ENCODE data around the gene SHISAL2A. TPM values are rescaled to one million over a fixed set of nuclear protein-coding genes. Genes with fewer than 3 reads are reported as not detected.

Gene SHISAL2A
- total and polyA plus RNA-seq, 10 of the 15 experiments (the other 5 are each of a cell fraction or from before 2014, with no cell fraction given): 0.18 to 0.67 (median 0.45) TPM

DNA sequence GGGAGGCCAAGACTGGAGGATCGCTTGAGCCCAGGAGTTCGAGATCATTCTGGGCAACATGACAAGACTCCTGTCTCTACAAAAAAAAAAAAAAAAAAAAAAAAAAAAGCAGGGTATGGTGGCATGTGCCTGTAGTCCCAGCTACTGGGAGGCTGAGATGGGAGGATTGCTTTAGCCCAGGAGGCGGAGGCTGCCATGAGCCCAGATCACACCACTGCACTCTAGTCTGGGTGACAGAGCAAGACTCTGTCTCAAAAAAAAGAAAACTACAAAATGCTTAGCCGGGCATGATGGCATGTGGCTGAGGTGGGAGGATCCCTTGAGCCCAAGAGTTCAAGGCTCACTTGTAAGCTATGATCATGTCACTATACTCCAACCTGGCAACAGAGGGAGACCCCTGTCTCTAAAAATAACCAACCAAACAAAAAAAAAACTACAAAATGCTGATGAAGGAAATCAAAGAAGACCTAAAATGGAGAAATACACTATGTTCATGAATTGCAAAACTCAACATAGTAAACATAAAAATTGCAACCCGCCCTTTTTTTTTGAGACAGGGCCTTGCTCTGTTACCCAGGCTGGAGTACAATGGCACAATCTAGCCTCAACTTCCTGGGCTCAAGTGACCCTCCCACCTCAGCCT is 20.4 kb downstream of the SHISAL2A start:
- in situ Hi-C loops (cut with MboI): no loop called here
- ATAC-seq: no peak
- SMC1A ChIA-PET (ENCODE audit: uncharacterized antibody, unreplicated experiment): interaction anchor here (0.6 to 1.1 kb wide), 3 partner anchors 13 to 271 kb away, joined by 3 read pairs; no protein-coding TSS in a partner anchor
- TF ChIP-seq CUX1 (IDR thresholded peaks at IDR 0.05; ENCODE audit: insufficient replicate concordance, low read depth, low read length) (no peak), KAT2A (conservative IDR thresholded peaks at IDR 0.05; ENCODE audit: control insufficient read depth, low read depth, low read length) (no peak), PBX3 (IDR thresholded peaks at IDR 0.05; ENCODE audit: insufficient replicate concordance, low read depth, low read length) (no peak), IRF4 (IDR thresholded peaks at IDR 0.05; ENCODE audit: low read depth, low read length) (no peak)
- TF ChIP-seq, protein P1, sequence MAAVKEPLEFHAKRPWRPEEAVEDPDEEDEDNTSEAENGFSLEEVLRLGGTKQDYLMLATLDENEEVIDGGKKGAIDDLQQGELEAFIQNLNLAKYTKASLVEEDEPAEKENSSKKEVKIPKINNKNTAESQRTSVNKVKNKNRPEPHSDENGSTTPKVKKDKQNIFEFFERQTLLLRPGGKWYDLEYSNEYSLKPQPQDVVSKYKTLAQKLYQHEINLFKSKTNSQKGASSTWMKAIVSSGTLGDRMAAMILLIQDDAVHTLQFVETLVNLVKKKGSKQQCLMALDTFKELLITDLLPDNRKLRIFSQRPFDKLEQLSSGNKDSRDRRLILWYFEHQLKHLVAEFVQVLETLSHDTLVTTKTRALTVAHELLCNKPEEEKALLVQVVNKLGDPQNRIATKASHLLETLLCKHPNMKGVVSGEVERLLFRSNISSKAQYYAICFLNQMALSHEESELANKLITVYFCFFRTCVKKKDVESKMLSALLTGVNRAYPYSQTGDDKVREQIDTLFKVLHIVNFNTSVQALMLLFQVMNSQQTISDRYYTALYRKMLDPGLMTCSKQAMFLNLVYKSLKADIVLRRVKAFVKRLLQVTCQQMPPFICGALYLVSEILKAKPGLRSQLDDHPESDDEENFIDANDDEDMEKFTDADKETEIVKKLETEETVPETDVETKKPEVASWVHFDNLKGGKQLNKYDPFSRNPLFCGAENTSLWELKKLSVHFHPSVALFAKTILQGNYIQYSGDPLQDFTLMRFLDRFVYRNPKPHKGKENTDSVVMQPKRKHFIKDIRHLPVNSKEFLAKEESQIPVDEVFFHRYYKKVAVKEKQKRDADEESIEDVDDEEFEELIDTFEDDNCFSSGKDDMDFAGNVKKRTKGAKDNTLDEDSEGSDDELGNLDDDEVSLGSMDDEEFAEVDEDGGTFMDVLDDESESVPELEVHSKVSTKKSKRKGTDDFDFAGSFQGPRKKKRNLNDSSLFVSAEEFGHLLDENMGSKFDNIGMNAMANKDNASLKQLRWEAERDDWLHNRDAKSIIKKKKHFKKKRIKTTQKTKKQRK (IDR thresholded peaks at IDR 0.05; ENCODE audit: low read depth, low read length): no peak
- TF ChIP-seq, protein P2, sequence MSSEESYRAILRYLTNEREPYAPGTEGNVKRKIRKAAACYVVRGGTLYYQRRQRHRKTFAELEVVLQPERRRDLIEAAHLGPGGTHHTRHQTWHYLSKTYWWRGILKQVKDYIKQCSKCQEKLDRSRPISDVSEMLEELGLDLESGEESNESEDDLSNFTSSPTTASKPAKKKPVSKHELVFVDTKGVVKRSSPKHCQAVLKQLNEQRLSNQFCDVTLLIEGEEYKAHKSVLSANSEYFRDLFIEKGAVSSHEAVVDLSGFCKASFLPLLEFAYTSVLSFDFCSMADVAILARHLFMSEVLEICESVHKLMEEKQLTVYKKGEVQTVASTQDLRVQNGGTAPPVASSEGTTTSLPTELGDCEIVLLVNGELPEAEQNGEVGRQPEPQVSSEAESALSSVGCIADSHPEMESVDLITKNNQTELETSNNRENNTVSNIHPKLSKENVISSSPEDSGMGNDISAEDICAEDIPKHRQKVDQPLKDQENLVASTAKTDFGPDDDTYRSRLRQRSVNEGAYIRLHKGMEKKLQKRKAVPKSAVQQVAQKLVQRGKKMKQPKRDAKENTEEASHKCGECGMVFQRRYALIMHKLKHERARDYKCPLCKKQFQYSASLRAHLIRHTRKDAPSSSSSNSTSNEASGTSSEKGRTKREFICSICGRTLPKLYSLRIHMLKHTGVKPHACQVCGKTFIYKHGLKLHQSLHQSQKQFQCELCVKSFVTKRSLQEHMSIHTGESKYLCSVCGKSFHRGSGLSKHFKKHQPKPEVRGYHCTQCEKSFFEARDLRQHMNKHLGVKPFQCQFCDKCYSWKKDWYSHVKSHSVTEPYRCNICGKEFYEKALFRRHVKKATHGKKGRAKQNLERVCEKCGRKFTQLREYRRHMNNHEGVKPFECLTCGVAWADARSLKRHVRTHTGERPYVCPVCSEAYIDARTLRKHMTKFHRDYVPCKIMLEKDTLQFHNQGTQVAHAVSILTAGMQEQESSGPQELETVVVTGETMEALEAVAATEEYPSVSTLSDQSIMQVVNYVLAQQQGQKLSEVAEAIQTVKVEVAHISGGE (CRISPR knock-in tag; IDR thresholded peaks at IDR 0.05): no peak
- TF ChIP-seq, protein P3, sequence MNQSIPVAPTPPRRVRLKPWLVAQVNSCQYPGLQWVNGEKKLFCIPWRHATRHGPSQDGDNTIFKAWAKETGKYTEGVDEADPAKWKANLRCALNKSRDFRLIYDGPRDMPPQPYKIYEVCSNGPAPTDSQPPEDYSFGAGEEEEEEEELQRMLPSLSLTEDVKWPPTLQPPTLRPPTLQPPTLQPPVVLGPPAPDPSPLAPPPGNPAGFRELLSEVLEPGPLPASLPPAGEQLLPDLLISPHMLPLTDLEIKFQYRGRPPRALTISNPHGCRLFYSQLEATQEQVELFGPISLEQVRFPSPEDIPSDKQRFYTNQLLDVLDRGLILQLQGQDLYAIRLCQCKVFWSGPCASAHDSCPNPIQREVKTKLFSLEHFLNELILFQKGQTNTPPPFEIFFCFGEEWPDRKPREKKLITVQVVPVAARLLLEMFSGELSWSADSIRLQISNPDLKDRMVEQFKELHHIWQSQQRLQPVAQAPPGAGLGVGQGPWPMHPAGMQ (IDR thresholded peaks at IDR 0.05; ENCODE audit: borderline replicate concordance): no peak

More for the DNA sequence above, 20.4 kb downstream of the SHISAL2A start:
- H3K27me3 ChIP-seq (replicated peaks in 1 of 2; ENCODE audit: control insufficient read depth in 2 of 2, insufficient read depth in 2 of 2, low read length in 1 of 2): no peaks in the 10 kb centered on the region
- H3K9me3 ChIP-seq (replicated peaks; ENCODE audit: control insufficient read depth, insufficient read depth, low read length): no peaks in the 10 kb centered on the region
- H3K27ac ChIP-seq (ENCODE audit: control insufficient read depth, insufficient read depth): no peak overlapping the region
- no peak overlapping the region for H3K4me2 ChIP-seq (ENCODE audit: control insufficient read depth, insufficient read depth)
- H3K4me3 ChIP-seq: no peak overlapping the region
- CTCF ChIA-PET: interaction anchor here (0.6 kb wide), 1 partner anchor 178 kb away, joined by 3 read pairs; no protein-coding TSS in a partner anchor
- WGBS (ENCODE audit: insufficient coverage, insufficient replicate concordance, low lambda C conversion rate, missing lambda C conversion rate): 81% methylated on average over 5 of the region's 5 CpGs
- DNase-seq (ENCODE audit: low read depth, low spot score): no peak
- no peaks in the 10 kb centered on the region for H3K4me1 ChIP-seq (ENCODE audit: control insufficient read depth, insufficient read depth, low read length)
- H3K79me2 ChIP-seq (ENCODE audit: control insufficient read depth, insufficient read depth, low read length): no peaks in the 10 kb centered on the region
- intact Hi-C loops (cut with micrococcal nuclease; ENCODE audit: unreplicated experiment): no loop called here
- H3K9ac ChIP-seq (ENCODE audit: control insufficient read depth, insufficient read depth, low read length): no peak overlapping the region
- H4K20me1 ChIP-seq (ENCODE audit: control insufficient read depth, insufficient read depth): no peaks in the 10 kb centered on the region
- POLR2A ChIA-PET: interaction anchor here (1.1 kb wide), 1 partner anchor 11 kb away, joined by 4 read pairs; no protein-coding TSS in a partner anchor
- RAD21 ChIA-PET (ENCODE audit: unreplicated experiment): no interaction called here
- FAIRE-seq: no peak
- no peak overlapping the region for H2AFZ ChIP-seq (ENCODE audit: control insufficient read depth, low read depth, low read length)
- no TSS peak for BruUV-seq (replicated peaks)
- H3K36me3 ChIP-seq (ENCODE audit: control insufficient read depth in 2 of 2, insufficient read depth in 2 of 2, low read length in 1 of 2): no peaks in the 10 kb centered on the region
